HCT116 (cell line): ENCODE data around the gene SH3BP5L. TPM values are rescaled to one million over a fixed set of nuclear protein-coding genes. Genes with fewer than 3 reads are reported as not detected.

Experiments used
- ATAC-seq: fragments of 200-7000 bp; cut with Tn5 transposase; 2 replicates; pipeline ENCODE4 v1.9.1; 2020; ENCODE audit warnings: mild to moderate bottlenecking, moderate library complexity
- BruUV-seq: library from RNA; stranded (reverse); fragments of 400-500 nt; replicated peaks from 2 replicates; lab custom pipeline; 2021; lab: Mats Ljungman, UMichigan
- CTCF ChIA-PET: fragments of 300-600 bp; sonication (Branson Sonifier 250); formaldehyde crosslinking; loops from one replicate; lab custom pipeline; 2021; ENCODE audit warnings: antibody characterized with exemption; lab: Charles Lee
- POLR2A ChIA-PET: fragments of 300-600, 350-600 bp; sonication (Branson Sonifier 250); formaldehyde crosslinking; loops from one replicate; lab custom pipeline; 2021; ENCODE audit warnings: antibody characterized with exemption; lab: Charles Lee
- RAD21 ChIA-PET, 2 experiments: fragments of 300-600 bp; sonication (Branson Sonifier 250); formaldehyde crosslinking; loops; one replicate each; lab custom pipeline; 2023; ENCODE audit warnings: low total read pairs in 2 of 2; ENCODE audit not compliant: uncharacterized antibody in 2 of 2, unreplicated experiment in 2 of 2, low non-redundant PET in 1 of 2; lab: Charles Lee
- DNase-seq: peaks from one replicate; pipeline ENCODE4 v3.0.0-alpha.2; 2010; ENCODE audit warnings: low read depth, low spot score
- H2AFZ ChIP-seq: fragments of 200-600 bp; shearing (Covaris generic), sonication (generic); 2 replicates; pipeline ENCODE4 v1.6.1; 2017; ENCODE audit warnings: low read depth, mixed run types, mixed read lengths, antibody characterized with exemption, low read length; ENCODE audit not compliant: poor library complexity, severe bottlenecking
- H3K27ac ChIP-seq: 2 replicates; pipeline ENCODE4 v1.5.1; 2012; ENCODE audit warnings: low read depth, low read length
- H3K27me3 ChIP-seq: fragments of 200-600 bp; sonication (generic); 2 replicates; pipeline ENCODE4 v1.6.1; 2016; ENCODE audit warnings: mixed run types, low read length, mixed read lengths; ENCODE audit not compliant: insufficient read depth
- H3K36me3 ChIP-seq, 2 experiments: fragments of 200-500 bp in 1 of 2; fragments of 200-600 bp in 1 of 2; sonication (Bioruptor generic) in 1 of 2; sonication (generic) in 1 of 2; 2 replicates each; pipeline versions ENCODE4 v1.5.1 to v1.6.1; 2014 to 2016; ENCODE audit warnings: low read length in 2 of 2, inconsistent platforms in 1 of 2, mixed read lengths in 1 of 2, mixed run types in 1 of 2; ENCODE audit not compliant: insufficient read depth in 2 of 2, control insufficient read depth in 1 of 2
- H3K4me1 ChIP-seq, 2 experiments: fragments of 200-600 bp in 1 of 2; sonication (generic) in 1 of 2; 2 replicates each; pipeline versions ENCODE4 v1.5.1 to v1.6.1; 2012 to 2017; ENCODE audit warnings: low read length in 2 of 2, inconsistent platforms in 1 of 2, mild to moderate bottlenecking in 1 of 2, mixed read lengths in 1 of 2, mixed run types in 1 of 2, moderate library complexity in 1 of 2; ENCODE audit not compliant: insufficient read depth in 2 of 2, control insufficient read depth in 1 of 2
- H3K4me2 ChIP-seq: fragments of 200-600 bp; sonication (generic); 2 replicates; pipeline ENCODE4 v1.6.1; 2017; ENCODE audit warnings: mixed run types, low read length, mixed read lengths
- H3K4me3 ChIP-seq, 2 experiments: fragments of 200-600 bp in 1 of 2; sonication (generic) in 1 of 2; replicated peaks in 1 of 2; 2 replicates each; pipeline ENCODE4 v1.5.1; 2011 to 2016; ENCODE audit warnings: low read length in 2 of 2, control low read depth in 1 of 2, low read depth in 1 of 2, mild to moderate bottlenecking in 1 of 2, mixed read lengths in 1 of 2, mixed run types in 1 of 2
- H3K79me2 ChIP-seq: fragments of 200-600 bp; sonication (generic); 2 replicates; pipeline ENCODE4 v1.6.1; 2017; ENCODE audit warnings: mild to moderate bottlenecking, mixed run types, low read length, moderate library complexity, mixed read lengths; ENCODE audit not compliant: insufficient read depth
- H3K9ac ChIP-seq: fragments of 200-600 bp; sonication (generic); 2 replicates; pipeline ENCODE4 v1.6.1; 2016; ENCODE audit warnings: low read length, mixed read lengths
- H3K9me2 ChIP-seq: fragments of 200-600 bp; sonication (generic), shearing (Covaris generic); 2 replicates; pipeline ENCODE4 v1.6.1; 2017; ENCODE audit warnings: mixed run types, mild to moderate bottlenecking, moderate library complexity; ENCODE audit not compliant: insufficient read depth
- H3K9me3 ChIP-seq, 2 experiments: fragments of 200-500 bp in 1 of 2; fragments of 200-600 bp in 1 of 2; sonication (Bioruptor generic) in 1 of 2; sonication (generic) in 1 of 2; 2 replicates each; pipeline ENCODE4 v1.6.1; 2014 to 2017; ENCODE audit warnings: low read length in 2 of 2, mixed read lengths in 2 of 2, inconsistent platforms in 1 of 2, low read depth in 1 of 2, mild to moderate bottlenecking in 1 of 2, mixed run types in 1 of 2, moderate library complexity in 1 of 2; ENCODE audit not compliant: control insufficient read depth in 1 of 2, insufficient read depth in 1 of 2
- H4K20me1 ChIP-seq: fragments of 200-600 bp; sonication (generic), shearing (Covaris generic); 2 replicates; pipeline ENCODE4 v1.6.1; 2017; ENCODE audit warnings: mixed run types, mild to moderate bottlenecking, moderate library complexity; ENCODE audit not compliant: insufficient read depth
- ATF3 ChIP-seq: IDR thresholded peaks from 2 replicates; pipeline ENCODE4 v1.6.1; 2012
- CEBPB ChIP-seq: IDR thresholded peaks from 2 replicates; pipeline ENCODE4 v1.6.1; 2012; ENCODE audit warnings: low read depth
- EGR1 ChIP-seq: IDR thresholded peaks from 2 replicates; pipeline ENCODE4 v1.6.1; 2012; ENCODE audit warnings: low read depth
- ELF1 ChIP-seq: IDR thresholded peaks from 2 replicates; pipeline ENCODE4 v1.6.1; 2012; ENCODE audit warnings: low read depth, borderline replicate concordance
- EZH2 ChIP-seq: fragments of 200-600 bp; sonication (generic); IDR thresholded peaks from 2 replicates; pipeline ENCODE4 v1.6.1; 2017; ENCODE audit warnings: antibody characterized with exemption, mixed run types
- FOSL1 ChIP-seq: IDR thresholded peaks from 2 replicates; pipeline ENCODE4 v1.6.1; 2012; ENCODE audit warnings: low read depth
- JUND ChIP-seq: IDR thresholded peaks from 2 replicates; pipeline ENCODE4 v1.6.1; 2012
- MAX ChIP-seq: IDR thresholded peaks from 2 replicates; pipeline ENCODE4 v1.6.1; 2012
- POLR2AphosphoS5 ChIP-seq: IDR thresholded peaks from 2 replicates; pipeline ENCODE4 v1.6.1; 2011; ENCODE audit warnings: mild to moderate bottlenecking, low read depth, low read length, moderate library complexity
- RAD21 ChIP-seq: IDR thresholded peaks from 2 replicates; pipeline ENCODE4 v1.6.1; 2012; ENCODE audit warnings: low read depth, mild to moderate bottlenecking
- REST ChIP-seq: IDR thresholded peaks from 2 replicates; pipeline ENCODE4 v1.6.1; 2012; ENCODE audit warnings: low read depth
- SIN3A ChIP-seq: IDR thresholded peaks from 2 replicates; pipeline ENCODE4 v1.6.1; 2012; ENCODE audit warnings: low read depth
- SP1 ChIP-seq: IDR thresholded peaks from 2 replicates; pipeline ENCODE4 v1.6.1; 2012; ENCODE audit warnings: low read depth
- SRF ChIP-seq: IDR thresholded peaks from 2 replicates; pipeline ENCODE4 v1.6.1; 2012; ENCODE audit warnings: low read depth
- TCF7L2 ChIP-seq: IDR thresholded peaks from 2 replicates; pipeline ENCODE4 v1.7.0; 2011; ENCODE audit warnings: borderline replicate concordance, inconsistent platforms; ENCODE audit not compliant: insufficient read depth, insufficient read length; ENCODE audit errors: extremely low read depth
- YY1 ChIP-seq: IDR thresholded peaks from 2 replicates; pipeline ENCODE4 v1.6.1; 2011; ENCODE audit warnings: low read length, low read depth, moderate library complexity, mild to moderate bottlenecking; ENCODE audit not compliant: insufficient replicate concordance; ENCODE audit errors: extremely low read depth
- ZBTB33 ChIP-seq: IDR thresholded peaks from 2 replicates; pipeline ENCODE4 v1.6.1; 2011; ENCODE audit warnings: mild to moderate bottlenecking, low read length, moderate library complexity; ENCODE audit not compliant: insufficient replicate concordance; ENCODE audit errors: extremely low read depth
- ZNF274 ChIP-seq: fragments of 200-500 bp; sonication (Bioruptor generic); IDR thresholded peaks from 2 replicates; pipeline ENCODE4 v1.6.1; 2014; ENCODE audit warnings: mild to moderate bottlenecking, low read depth, low read length, inconsistent platforms
- intact Hi-C: fragments of 100-400 bp; cut with micrococcal nuclease; formaldehyde crosslinking; loops from 2 replicates; pipeline ENCODE4 v1.10.0; 2022
- total RNA-seq: library from RNA; stranded (reverse); gene quantifications from one replicate; pipeline ENCODE4 v1.2.1, GENCODE V29; 2021; ENCODE audit not compliant: unreplicated experiment

The SH3BP5L gene
- total RNA-seq, 1 experiment from 2014 or later: 22.3 TPM

GRCh38 chr1:248858891-248859889 lies 33.5 kb upstream of the SH3BP5L start, which contains the start of gene ZNF692:
Gene ZNF692, minus strand, starts transcription at chr1:248859085. Its CDS starts 776 bp downstream, at chr1:248858309.
- intact Hi-C loops: loop anchor here (1.0 kb wide), 4 partner anchors 14 to 47 kb away; partner anchors contain the start of genes PGBD2 and ZNF672
- peaks cover 30% of the 10 kb centered on the region; the same call in 1 of the 2 replicates for H3K79me2 ChIP-seq
- peak within 1 kb of the TSS; percentile 66 to 83 for H3K4me3 ChIP-seq
- DNase-seq (peak; percentile 95), ATAC-seq (peak; percentile 86)
- H3K9ac ChIP-seq: peak within 1 kb of the TSS; percentile 92
- H3K4me1 ChIP-seq: peaks cover 12 to 41% of the 10 kb centered on the region in 2 experiments
- no peaks in the 10 kb centered on the region for H3K9me2 ChIP-seq
- H3K4me2 ChIP-seq: peak within 1 kb of the TSS; percentile 72
- no peak within 1 kb of the TSS for H2AFZ ChIP-seq
- H3K36me3 ChIP-seq: peaks cover 4 to 18% of the 10 kb centered on the region in 2 experiments; a peak in 2 of 4 replicates
- RAD21 ChIA-PET: no interaction called here
- H3K27ac ChIP-seq: peak within 1 kb of the TSS; percentile 79
- H4K20me1 ChIP-seq: no peaks in the 10 kb centered on the region
- POLR2A ChIA-PET: interaction anchor here (0.9 to 2.8 kb wide), 6 partner anchors 12 to 47 kb away, joined by 3 to 44 read pairs (median 4); partner anchors contain the start of genes PGBD2, SH3BP5L and ZNF672
- no peaks in the 10 kb centered on the region for H3K27me3 ChIP-seq
- BruUV-seq: TSS peak; percentile 90
- no peaks in the 10 kb centered on the region for H3K9me3 ChIP-seq
- CTCF ChIA-PET: interaction anchor here (0.8 to 1.8 kb wide), 9 partner anchors 13 to 67 kb away, joined by 3 to 24 read pairs (median 5); partner anchors contain the start of gene ZNF672
- TF ChIP-seq SIN3A: peak; percentile 83
- TF ChIP-seq ELF1: no peak; the same call in 1 of the 2 replicates
- no peak for TF ChIP-seq ATF3
- no peak for TF ChIP-seq FOSL1
- peak; percentile 18 for TF ChIP-seq ZBTB33
- TF ChIP-seq REST: no peak
- peak; percentile 92 for TF ChIP-seq SP1
- no peak for TF ChIP-seq EGR1
- no peak for TF ChIP-seq EZH2
- peak; percentile 98 for TF ChIP-seq POLR2AphosphoS5
- peak; percentile 58 for TF ChIP-seq YY1
- TF ChIP-seq ZNF274: no peak
- peak; percentile 98 for TF ChIP-seq MAX
- TF ChIP-seq CEBPB: no peak
- no peak for TF ChIP-seq JUND
- TF ChIP-seq RAD21: no peak
- peak; percentile 31 for TF ChIP-seq TCF7L2
- TF ChIP-seq SRF: no peak
